Nephron progenitor cell (in vitro differentiated cells): Measurements from ENCODE around the gene TP53TG5.

Experiments used
- DNase-seq: peaks from one replicate; pipeline ENCODE4 v3.0.0; 2021
- H3K27ac Mint-ChIP-seq: 2 replicates; pipeline ENCODE4 v1.8.0; 2021; ENCODE audit warnings: mild to moderate bottlenecking, moderate library complexity, mixed read lengths
- H3K27me3 Mint-ChIP-seq: 2 replicates; pipeline ENCODE4 v1.8.0; 2021; ENCODE audit warnings: mild to moderate bottlenecking, low read depth, mixed read lengths; ENCODE audit not compliant: poor library complexity
- H3K36me3 Mint-ChIP-seq: 2 replicates; pipeline ENCODE4 v1.8.0; 2021; ENCODE audit warnings: low read depth, mixed read lengths
- H3K4me1 Mint-ChIP-seq: 2 replicates; pipeline ENCODE4 v1.8.0; 2021; ENCODE audit warnings: mixed read lengths
- H3K4me3 Mint-ChIP-seq: 2 replicates; pipeline ENCODE4 v1.8.0; 2021; ENCODE audit warnings: mild to moderate bottlenecking, moderate library complexity, mixed read lengths
- H3K9me3 Mint-ChIP-seq: 2 replicates; pipeline ENCODE4 v1.8.0; 2021; ENCODE audit warnings: mild to moderate bottlenecking, moderate library complexity, mixed read lengths
- CTCF ChIP-seq: fragments of 200-600 bp; sonication (generic); IDR thresholded peaks from 2 replicates; pipeline ENCODE4 v1.5.0; 2021; ENCODE audit warnings: antibody characterized with exemption

TP53TG5 gene

GRCh38 chr20:45412653-45413052 lies 34.5 kb upstream of the TP53TG5 start:
- Mint-ChIP-seq H3K27me3 (peaks cover 26% of the 10 kb centered on the region), H3K4me1 (peaks cover 59% of the 10 kb centered on the region), H3K27ac (no peak overlapping the region), H3K36me3 (peaks cover 13% of the 10 kb centered on the region), H3K4me3 (no peak overlapping the region), H3K9me3 (no peaks in the 10 kb centered on the region)
- DNase-seq = no peak
- TF ChIP-seq CTCF = no peak

GRCh38 chr20:45410887-45411286 lies 32.8 kb upstream of the TP53TG5 start:
- Mint-ChIP-seq H3K4me1 (peaks cover 51% of the 10 kb centered on the region), H3K36me3 (peaks cover 13% of the 10 kb centered on the region), H3K4me3 (no peak overlapping the region), H3K27ac (peak overlapping the region; percentile 67), H3K9me3 (no peaks in the 10 kb centered on the region), H3K27me3 (peaks cover 37% of the 10 kb centered on the region)
- DNase-seq = no peak
- TF ChIP-seq CTCF = no peak

- peaks cover 50% of the 10 kb centered on the region for H3K4me1 Mint-ChIP-seq
- no peak overlapping the region for H3K27ac Mint-ChIP-seq
- H3K4me3 Mint-ChIP-seq = no peak overlapping the region
- TF ChIP-seq CTCF = no peak
- H3K27me3 Mint-ChIP-seq = peaks cover 48% of the 10 kb centered on the region
- no peak for DNase-seq
- H3K9me3 Mint-ChIP-seq = peaks cover 2% of the 10 kb centered on the region
- H3K36me3 Mint-ChIP-seq = peaks cover 13% of the 10 kb centered on the region
Measured at GRCh38 chr20:45409521-45410272, 31.6 kb upstream of the TP53TG5 start.

- Mint-ChIP-seq H3K4me3 (no peak overlapping the region), H3K36me3 (peaks cover 13% of the 10 kb centered on the region), H3K9me3 (peaks cover 4% of the 10 kb centered on the region), H3K27me3 (peaks cover 50% of the 10 kb centered on the region), H3K4me1 (peaks cover 52% of the 10 kb centered on the region), H3K27ac (no peak overlapping the region)
- TF ChIP-seq CTCF = no peak
- no peak for DNase-seq
Measured at GRCh38 chr20:45408646-45409213, 30.6 kb upstream of the TP53TG5 start.

- TF ChIP-seq CTCF = no peak
- peak within 1 kb of the TSS; percentile 81 for H3K4me3 Mint-ChIP-seq
- H3K27ac Mint-ChIP-seq = no peak within 1 kb of the TSS
- DNase-seq = no peak
- H3K4me1 Mint-ChIP-seq = peaks cover 50% of the 10 kb centered on the region
- peaks cover 54% of the 10 kb centered on the region for H3K27me3 Mint-ChIP-seq
- H3K9me3 Mint-ChIP-seq = peaks cover 9% of the 10 kb centered on the region
- H3K36me3 Mint-ChIP-seq = peaks cover 17% of the 10 kb centered on the region
Measured at GRCh38 chr20:45407783-45408645, 29.9 kb upstream of the TP53TG5 start, which contains the start of gene DBNDD2. Gene DBNDD2 (plus strand): TSS chr20:45408289. CDS start chr20:45408468, 179 bp downstream.
